Fibroblast of lung (primary cell): ENCODE measurements around the gene OAT. TPM values are rescaled to one million over a fixed set of nuclear protein-coding genes. Genes with fewer than 3 reads are reported as not detected.

Source experiments
- DNase-seq, 2 donors: peaks; one replicate each; pipeline versions ENCODE4 v3.0.0 to v3.0.0-alpha.2; 2010; ENCODE audit warnings: low read depth in 2 of 2
- H2AFZ ChIP-seq: 2 replicates; pipeline ENCODE4 v1.5.1; 2012; ENCODE audit warnings: low read length, control low read depth, inconsistent platforms
- H3K27ac ChIP-seq: 2 replicates; pipeline ENCODE4 v1.5.1; 2011; ENCODE audit warnings: low read length, control low read depth; ENCODE audit not compliant: insufficient read depth
- H3K27me3 ChIP-seq: 2 replicates; pipeline ENCODE4 v1.5.1; 2011; ENCODE audit warnings: mild to moderate bottlenecking, low read length; ENCODE audit not compliant: control insufficient read depth, insufficient read depth
- H3K36me3 ChIP-seq: 2 replicates; pipeline ENCODE4 v1.5.1; 2011; ENCODE audit warnings: low read length; ENCODE audit not compliant: control insufficient read depth, insufficient read depth
- H3K4me1 ChIP-seq: 2 replicates; pipeline ENCODE4 v1.5.1; 2011; ENCODE audit warnings: low read length; ENCODE audit not compliant: control insufficient read depth, insufficient read depth; ENCODE audit errors: extremely low read depth
- H3K4me2 ChIP-seq: 2 replicates; pipeline ENCODE4 v1.5.1; 2011; ENCODE audit warnings: low read length, control low read depth; ENCODE audit not compliant: insufficient read depth; ENCODE audit errors: extremely low read depth
- H3K4me3 ChIP-seq, 4 experiments: fragments of 200-600 bp in 1 of 4; sonication (generic) in 1 of 4; replicated peaks in 1 of 4; 2 replicates each; pipeline ENCODE4 v1.5.1; 2011 to 2016; ENCODE audit warnings: low read length in 4 of 4, low read depth in 3 of 4, mild to moderate bottlenecking in 3 of 4, control low read depth in 2 of 4, inconsistent platforms in 1 of 4, mixed read lengths in 1 of 4; ENCODE audit not compliant: insufficient read depth in 1 of 4; ENCODE audit errors: control extremely low read depth in 1 of 4
- H3K79me2 ChIP-seq: 2 replicates; pipeline ENCODE4 v1.5.1; 2012; ENCODE audit warnings: mild to moderate bottlenecking, low read length, inconsistent platforms; ENCODE audit not compliant: control insufficient read depth, insufficient read depth
- H3K9ac ChIP-seq: 2 replicates; pipeline ENCODE4 v1.5.1; 2011; ENCODE audit warnings: mild to moderate bottlenecking, low read length, control low read depth; ENCODE audit not compliant: insufficient read depth
- H3K9me3 ChIP-seq: 2 replicates; pipeline ENCODE4 v1.5.1; 2012; ENCODE audit warnings: low read depth, low read length; ENCODE audit not compliant: control insufficient read depth, insufficient read depth
- H4K20me1 ChIP-seq: 2 replicates; pipeline ENCODE4 v1.5.1; 2011; ENCODE audit warnings: low read length; ENCODE audit not compliant: control insufficient read depth, insufficient read depth; ENCODE audit errors: extremely low read depth
- CTCF ChIP-seq, 2 donors: IDR thresholded peaks in 1 of 2; conservative IDR thresholded peaks in 1 of 2; 1 replicate in 1 of 2; 2 replicates in 1 of 2; pipeline ENCODE4 v1.5.1; 2011 to 2012; ENCODE audit warnings: low read length in 2 of 2, control low read depth in 1 of 2, inconsistent platforms in 1 of 2, low read depth in 1 of 2, mild to moderate bottlenecking in 1 of 2
- EZH2 ChIP-seq: IDR thresholded peaks from 2 replicates; pipeline ENCODE4 v1.5.1; 2012; ENCODE audit warnings: low read length, control low read depth, mild to moderate bottlenecking; ENCODE audit errors: missing control alignments
- polyA plus RNA-seq, 2 donors: library from polyadenylated mRNA; depleted of rRNA in 1 of 2; stranded (reverse) in 1 of 2; unstranded in 1 of 2; fragments of >200 nt; gene quantifications; 2 replicates each; pipeline ENCODE4 v1.2.1, GENCODE V29; 2011 to 2012; ENCODE audit warnings: missing spikeins in 1 of 2
- total RNA-seq: library from RNA; depleted of rRNA; stranded (reverse); fragments of >200 nt; gene quantifications from 2 replicates; pipeline ENCODE4 v1.2.1, GENCODE V29; 2014

OAT gene
- total and polyA plus RNA-seq, 2 donors (not counting 1 experiment from before 2014, with no cell fraction given) = 147 to 227 TPM

- no peak for DNase-seq
- TF ChIP-seq EZH2 = no peak
- TF ChIP-seq CTCF (conservative IDR thresholded peaks at IDR 0.05 in 1 of 2, IDR thresholded peaks at IDR 0.05 in 1 of 2; ENCODE audit: low read depth in 1 of 2, low read length in 2 of 2) = no peak
- Histone ChIP-seq H3K27ac (no peak overlapping the region), H3K4me2 (no peak overlapping the region), H3K27me3 (peaks cover 3% of the 10 kb centered on the region), H3K4me1 (no peaks in the 10 kb centered on the region), H3K4me3 (no peak overlapping the region), H4K20me1 (no peaks in the 10 kb centered on the region), H3K79me2 (no peaks in the 10 kb centered on the region), H3K36me3 (no peaks in the 10 kb centered on the region), H3K9me3 (no peaks in the 10 kb centered on the region), H2AFZ (no peak overlapping the region), H3K9ac (no peak overlapping the region)
These were observed 44.0 kb downstream of the OAT start for GRCh38 chr10:124374535-124375352.

GRCh38 chr10:124372899-124373298 lies 45.8 kb downstream of the OAT start:
- no peaks in the 10 kb centered on the region for H3K4me1 ChIP-seq
- TF ChIP-seq CTCF (conservative IDR thresholded peaks at IDR 0.05 in 1 of 2, IDR thresholded peaks at IDR 0.05 in 1 of 2; ENCODE audit: low read depth in 1 of 2, low read length in 2 of 2) (no peak), EZH2 (no peak)
- DNase-seq = no peak

GRCh38 chr10:124370426-124370825 lies 48.3 kb downstream of the OAT start:
- Histone ChIP-seq H2AFZ (no peak overlapping the region), H3K27me3 (peaks cover 3% of the 10 kb centered on the region), H3K27ac (no peak overlapping the region), H3K4me1 (no peaks in the 10 kb centered on the region), H3K36me3 (no peaks in the 10 kb centered on the region), H3K9me3 (no peaks in the 10 kb centered on the region), H4K20me1 (no peaks in the 10 kb centered on the region), H3K79me2 (no peaks in the 10 kb centered on the region), H3K4me3 (no peak overlapping the region), H3K4me2 (no peak overlapping the region), H3K9ac (no peak overlapping the region)
- no peak for TF ChIP-seq CTCF (conservative IDR thresholded peaks at IDR 0.05 in 1 of 2, IDR thresholded peaks at IDR 0.05 in 1 of 2; ENCODE audit: low read depth in 1 of 2, low read length in 2 of 2)
- TF ChIP-seq EZH2 = no peak
- DNase-seq = no peak

More at GRCh38 chr10:124372899-124373298, 45.8 kb downstream of the OAT start:
- H4K20me1 ChIP-seq = no peaks in the 10 kb centered on the region
- H2AFZ ChIP-seq = no peak overlapping the region
- H3K36me3 ChIP-seq = no peaks in the 10 kb centered on the region
- H3K27me3 ChIP-seq = peaks cover 3% of the 10 kb centered on the region
- H3K79me2 ChIP-seq = no peaks in the 10 kb centered on the region
- no peak overlapping the region for H3K9ac ChIP-seq
- no peaks in the 10 kb centered on the region for H3K9me3 ChIP-seq
- H3K27ac ChIP-seq = no peak overlapping the region
- H3K4me2 ChIP-seq = no peak overlapping the region
- no peak overlapping the region for H3K4me3 ChIP-seq
